Mesendoderm (in vitro differentiated cells): Measurements from ENCODE around the gene KIAA1217.

Source experiments
- DNase-seq: peaks from one replicate; pipeline ENCODE4 v3.0.0; 2013
- H2AK5ac ChIP-seq: 2 replicates; pipeline ENCODE4 v1.6.1; 2013; ENCODE audit warnings: low read length, inconsistent platforms
- H2BK120ac ChIP-seq: 2 replicates; pipeline ENCODE4 v1.6.1; 2013; ENCODE audit warnings: low read depth, mild to moderate bottlenecking, low read length, moderate library complexity, mixed read lengths
- H2BK15ac ChIP-seq: replicated peaks from 2 replicates; pipeline ENCODE4 v1.6.1; 2013; ENCODE audit warnings: low read depth, mild to moderate bottlenecking, moderate library complexity
- H2BK5ac ChIP-seq: 2 replicates; pipeline ENCODE4 v1.6.1; 2013; ENCODE audit warnings: low read length, inconsistent platforms
- H3K18ac ChIP-seq: 2 replicates; pipeline ENCODE4 v1.6.1; 2013; ENCODE audit warnings: mild to moderate bottlenecking, low read length, mixed read lengths
- H3K23ac ChIP-seq: one replicate; pipeline ENCODE4 v1.6.1; 2013; ENCODE audit warnings: low read length
- H3K27ac ChIP-seq: 2 replicates; pipeline ENCODE4 v1.5.1; 2013; ENCODE audit warnings: low read depth, mild to moderate bottlenecking, inconsistent platforms, low read length, moderate library complexity
- H3K27me3 ChIP-seq: 2 replicates; pipeline ENCODE4 v1.6.1; 2013; ENCODE audit warnings: low read length, control low read depth, mild to moderate bottlenecking, inconsistent platforms; ENCODE audit not compliant: insufficient read depth, poor library complexity
- H3K36me3 ChIP-seq: 2 replicates; pipeline ENCODE4 v1.6.1; 2013; ENCODE audit warnings: low read length, inconsistent platforms; ENCODE audit not compliant: control insufficient read depth, insufficient read depth
- H3K4ac ChIP-seq: one replicate; pipeline ENCODE4 v1.6.1; 2013; ENCODE audit warnings: low read depth, mild to moderate bottlenecking, low read length, moderate library complexity
- H3K4me1 ChIP-seq: 2 replicates; pipeline ENCODE4 v1.6.1; 2013; ENCODE audit warnings: low read depth, low read length, inconsistent platforms; ENCODE audit not compliant: control insufficient read depth
- H3K4me2 ChIP-seq: 2 replicates; pipeline ENCODE4 v1.6.1; 2013; ENCODE audit warnings: low read length
- H3K4me3 ChIP-seq: 2 replicates; pipeline ENCODE4 v1.5.1; 2013; ENCODE audit warnings: mild to moderate bottlenecking, low read length
- H3K56ac ChIP-seq: one replicate; pipeline ENCODE4 v1.6.1; 2013; ENCODE audit warnings: low read length
- H3K79me1 ChIP-seq: 2 replicates; pipeline ENCODE4 v1.6.1; 2013; ENCODE audit warnings: low read length, inconsistent platforms
- H3K79me2 ChIP-seq: 2 replicates; pipeline ENCODE4 v1.6.1; 2013; ENCODE audit warnings: mild to moderate bottlenecking, low read length; ENCODE audit not compliant: control insufficient read depth, insufficient read depth
- H3K9ac ChIP-seq: 2 replicates; pipeline ENCODE4 v1.6.1; 2013; ENCODE audit warnings: low read length, inconsistent platforms
- H4K5ac ChIP-seq: one replicate; pipeline ENCODE4 v1.6.1; 2013; ENCODE audit warnings: low read length
- H4K8ac ChIP-seq: one replicate; pipeline ENCODE4 v1.6.1; 2013; ENCODE audit warnings: low read depth, mild to moderate bottlenecking, control low read depth, low read length, moderate library complexity
- WGBS: extraction: QIAGEN DNeasy Blood & Tissue Kit; methylation state at CpG from one replicate; pipeline ENCODE4 v1.1.7; 2013; ENCODE audit warnings: low lambda C conversion rate, missing lambda C conversion rate; ENCODE audit not compliant: insufficient coverage; ENCODE audit errors: extremely low coverage; 5-methylcytosine and 5-hydroxymethylcytosine counted together

Gene KIAA1217

GRCh38 chr10:24209946-24210491 is 1.1 kb downstream of the KIAA1217 start:
- no CpG with 5 or more reads among the region's 12 CpGs for WGBS
- no peak overlapping the region for H3K9ac ChIP-seq
- H2BK5ac ChIP-seq, result no peak overlapping the region
- peak; percentile 39 for DNase-seq
- no peak overlapping the region for H3K4me3 ChIP-seq
- no peak overlapping the region for H4K5ac ChIP-seq
- no peaks in the 10 kb centered on the region for H3K79me1 ChIP-seq
- no peak overlapping the region for H2AK5ac ChIP-seq
- no peak overlapping the region for H3K27ac ChIP-seq
- H2BK120ac ChIP-seq, result no peak overlapping the region
- no peaks in the 10 kb centered on the region for H3K27me3 ChIP-seq
- H3K18ac ChIP-seq, result peak overlapping the region; percentile 72
- H3K56ac ChIP-seq, result peak overlapping the region; percentile 70
- H3K4me1 ChIP-seq, result peaks cover 2% of the 10 kb centered on the region
- no peak overlapping the region for H4K8ac ChIP-seq
- H3K79me2 ChIP-seq, result no peaks in the 10 kb centered on the region
- H3K4me2 ChIP-seq, result peak overlapping the region; percentile 30
- no peak overlapping the region for H3K4ac ChIP-seq
- H3K36me3 ChIP-seq, result no peaks in the 10 kb centered on the region
- H2BK15ac ChIP-seq, result no peak overlapping the region
- H3K23ac ChIP-seq, result peak overlapping the region; percentile 15

- H3K27ac ChIP-seq, result no peak overlapping the region
- H2AK5ac ChIP-seq, result no peak overlapping the region
- no peak overlapping the region for H2BK15ac ChIP-seq
- no peak overlapping the region for H2BK5ac ChIP-seq
- DNase-seq, result peak; percentile 37
- H2BK120ac ChIP-seq, result no peak overlapping the region
- H3K36me3 ChIP-seq, result no peaks in the 10 kb centered on the region
- H3K4me3 ChIP-seq, result no peak overlapping the region
- peaks cover 2% of the 10 kb centered on the region for H3K4me1 ChIP-seq
- H3K4ac ChIP-seq, result no peak overlapping the region
- WGBS, result no CpG with 5 or more reads among the region's 2 CpGs
- H3K18ac ChIP-seq, result no peak overlapping the region
- no peak overlapping the region for H3K23ac ChIP-seq
- no peaks in the 10 kb centered on the region for H3K79me2 ChIP-seq
- no peaks in the 10 kb centered on the region for H3K79me1 ChIP-seq
- no peak overlapping the region for H3K4me2 ChIP-seq
- H3K56ac ChIP-seq, result no peak overlapping the region
- no peaks in the 10 kb centered on the region for H3K27me3 ChIP-seq
- no peak overlapping the region for H4K8ac ChIP-seq
- no peak overlapping the region for H3K9ac ChIP-seq
- no peak overlapping the region for H4K5ac ChIP-seq
Measured at GRCh38 chr10:24210501-24210900, 1.6 kb downstream of the KIAA1217 start.

- WGBS, result no CpG with 5 or more reads among the region's 4 CpGs
- Histone ChIP-seq H2AK5ac (no peak overlapping the region), H3K36me3 (no peaks in the 10 kb centered on the region), H2BK5ac (no peak overlapping the region), H3K4ac (no peak overlapping the region), H2BK120ac (no peak overlapping the region), H3K79me2 (no peaks in the 10 kb centered on the region), H3K79me1 (no peaks in the 10 kb centered on the region), H2BK15ac (no peak overlapping the region), H3K9ac (no peak overlapping the region), H4K5ac (no peak overlapping the region), H3K27ac (no peak overlapping the region), H3K27me3 (no peaks in the 10 kb centered on the region), H3K4me1 (peaks cover 2% of the 10 kb centered on the region), H3K23ac (no peak overlapping the region), H3K18ac (no peak overlapping the region), H3K56ac (no peak overlapping the region), H3K4me3 (no peak overlapping the region), H4K8ac (no peak overlapping the region), H3K4me2 (no peak overlapping the region)
- no peak for DNase-seq
Measured at GRCh38 chr10:24213266-24213665, 4.3 kb downstream of the KIAA1217 start.

- no peak overlapping the region for H3K18ac ChIP-seq
- no peak overlapping the region for H2BK5ac ChIP-seq
- no peak overlapping the region for H2AK5ac ChIP-seq
- no peak overlapping the region for H3K27ac ChIP-seq
- no peaks in the 10 kb centered on the region for H3K36me3 ChIP-seq
- H3K79me1 ChIP-seq, result no peaks in the 10 kb centered on the region
- H4K8ac ChIP-seq, result no peak overlapping the region
- no peak overlapping the region for H3K4me3 ChIP-seq
- no peak overlapping the region for H4K5ac ChIP-seq
- DNase-seq, result no peak
- no peak overlapping the region for H3K23ac ChIP-seq
- WGBS, result no CpG with 5 or more reads among the region's 2 CpGs
- H3K4ac ChIP-seq, result no peak overlapping the region
- H2BK120ac ChIP-seq, result no peak overlapping the region
- no peak overlapping the region for H3K4me2 ChIP-seq
- no peak overlapping the region for H3K56ac ChIP-seq
- H3K79me2 ChIP-seq, result no peaks in the 10 kb centered on the region
- no peak overlapping the region for H2BK15ac ChIP-seq
- no peaks in the 10 kb centered on the region for H3K27me3 ChIP-seq
- H3K9ac ChIP-seq, result no peak overlapping the region
- H3K4me1 ChIP-seq, result peaks cover 2% of the 10 kb centered on the region
Measured at GRCh38 chr10:24213881-24214280, 4.9 kb downstream of the KIAA1217 start.

- Histone ChIP-seq H2AK5ac (no peak overlapping the region), H2BK120ac (no peak overlapping the region), H3K4me2 (no peak overlapping the region), H3K4ac (no peak overlapping the region), H3K56ac (no peak overlapping the region), H3K27ac (no peak overlapping the region), H3K79me2 (no peaks in the 10 kb centered on the region), H3K27me3 (no peaks in the 10 kb centered on the region), H4K8ac (no peak overlapping the region), H3K23ac (no peak overlapping the region), H3K9ac (no peak overlapping the region), H3K36me3 (no peaks in the 10 kb centered on the region), H4K5ac (no peak overlapping the region), H3K4me1 (peaks cover 2% of the 10 kb centered on the region), H3K4me3 (no peak overlapping the region), H3K79me1 (no peaks in the 10 kb centered on the region), H2BK5ac (no peak overlapping the region), H2BK15ac (no peak overlapping the region), H3K18ac (no peak overlapping the region)
- no CpG with 5 or more reads among the region's 5 CpGs for WGBS
- no peak for DNase-seq
Measured at GRCh38 chr10:24214762-24215161, 5.8 kb downstream of the KIAA1217 start.

- Histone ChIP-seq H3K27me3 (no peaks in the 10 kb centered on the region), H2BK5ac (no peak overlapping the region), H4K8ac (no peak overlapping the region), H3K9ac (no peak overlapping the region), H2AK5ac (no peak overlapping the region), H4K5ac (no peak overlapping the region), H3K36me3 (no peaks in the 10 kb centered on the region), H3K4me1 (no peaks in the 10 kb centered on the region), H3K27ac (no peak overlapping the region), H3K23ac (no peak overlapping the region), H3K56ac (no peak overlapping the region), H3K79me2 (no peaks in the 10 kb centered on the region), H3K4ac (no peak overlapping the region), H3K18ac (no peak overlapping the region), H2BK120ac (no peak overlapping the region), H3K4me3 (no peak overlapping the region), H3K4me2 (no peak overlapping the region), H2BK15ac (no peak overlapping the region), H3K79me1 (no peaks in the 10 kb centered on the region)
- no peak for DNase-seq
- no CpG with 5 or more reads among the region's 4 CpGs for WGBS
Measured at GRCh38 chr10:24215196-24215595, 6.3 kb downstream of the KIAA1217 start.
